ENCODE results near the gene ELF4. TPM values are rescaled to one million over a fixed set of nuclear protein-coding genes. Genes with fewer than 3 reads are reported as not detected.
"Not testable (repeated sequence)": the region's sequence is repeated elsewhere in the genome, so short reads cannot be mapped to it uniquely, and the experiment has no call there.

Gene ELF4
- polyA plus RNA-seq, 4 donors = 11.2 to 14.4 (median 12.3) TPM

GRCh38 chrX:130115119-130115885 lies 5.0 kb upstream of the ELF4 start:
- DNase-seq (ENCODE audit: low read depth in 4 of 4, low spot score in 3 of 4) = not testable (repeated sequence)

GRCh38 chrX:130114141-130114588 lies 3.9 kb upstream of the ELF4 start:
- no peak for DNase-seq (ENCODE audit: low read depth in 4 of 4, low spot score in 3 of 4)

- DNase-seq (ENCODE audit: low read depth in 4 of 4, low spot score in 3 of 4) = no peak
Measured at GRCh38 chrX:130111220-130112154, 1.2 kb upstream of the ELF4 start.

GRCh38 chrX:130109429-130110378 lies 593 bp downstream of the ELF4 start:
- no peak for DNase-seq (ENCODE audit: low read depth in 4 of 4, low spot score in 3 of 4)

- DNase-seq (ENCODE audit: low read depth in 4 of 4, low spot score in 3 of 4) = no peak
Measured at GRCh38 chrX:130108647-130109428, 1.5 kb downstream of the ELF4 start.

GRCh38 chrX:130106071-130106470 lies 4.2 kb downstream of the ELF4 start:
- no peak for DNase-seq (ENCODE audit: low read depth in 4 of 4, low spot score in 3 of 4)

GRCh38 chrX:130105244-130105643 lies 5.1 kb downstream of the ELF4 start:
- DNase-seq (ENCODE audit: low read depth in 4 of 4, low spot score in 3 of 4) = no peak

GRCh38 chrX:130103605-130104004 lies 6.7 kb downstream of the ELF4 start:
- no peak for DNase-seq (ENCODE audit: low read depth in 4 of 4, low spot score in 3 of 4)

- DNase-seq (ENCODE audit: low read depth in 4 of 4, low spot score in 3 of 4) = no peak
Measured at GRCh38 chrX:130100180-130100579, 10.1 kb downstream of the ELF4 start.

- no peak for DNase-seq (ENCODE audit: low read depth in 4 of 4, low spot score in 3 of 4)
Measured at GRCh38 chrX:130098210-130098552, 12.1 kb downstream of the ELF4 start.

GRCh38 chrX:130097507-130098209 lies 12.6 kb downstream of the ELF4 start:
- DNase-seq (ENCODE audit: low read depth in 4 of 4, low spot score in 3 of 4) = no peak

- DNase-seq (ENCODE audit: low read depth in 4 of 4, low spot score in 3 of 4) = no peak
Measured at GRCh38 chrX:130095249-130096030, 14.9 kb downstream of the ELF4 start.

GRCh38 chrX:130094696-130095095 lies 15.6 kb downstream of the ELF4 start:
- DNase-seq (ENCODE audit: low read depth in 4 of 4, low spot score in 3 of 4) = no peak

- no peak for DNase-seq (ENCODE audit: low read depth in 4 of 4, low spot score in 3 of 4)
Measured at GRCh38 chrX:130093271-130093670, 17.0 kb downstream of the ELF4 start.

GRCh38 chrX:130091980-130092522 lies 18.2 kb downstream of the ELF4 start:
- DNase-seq (ENCODE audit: low read depth in 4 of 4, low spot score in 3 of 4) = no peak

- DNase-seq (ENCODE audit: low read depth in 4 of 4, low spot score in 3 of 4) = no peak
Measured at GRCh38 chrX:130090364-130090763, 19.9 kb downstream of the ELF4 start.

GRCh38 chrX:130086447-130087206 lies 23.7 kb downstream of the ELF4 start:
- no peak for DNase-seq (ENCODE audit: low read depth in 4 of 4, low spot score in 3 of 4)
